Sigmoid colon (tissue), 4 donors: ENCODE data around the gene GRHL1.

ENCODE experiments used
- POLR2AphosphoS5 ChIP-seq, 4 donors: sonication (generic); formaldehyde crosslinking; IDR thresholded peaks; one replicate each; pipeline ENCODE4 v1.6.1; 2017; ENCODE audit warnings: antibody characterized with exemption in 4 of 4
- TF ChIP-seq, protein P1 (sequence below), 4 experiments: fragments of 450-650 bp in 3 of 4; fragments of 200-600 bp in 1 of 4; IDR thresholded peaks; one replicate each; pipeline ENCODE4 v1.5.1; 2016 to 2019; ENCODE audit warnings: antibody characterized with exemption in 4 of 4, mild to moderate bottlenecking in 3 of 4, moderate library complexity in 2 of 4

DNA sequence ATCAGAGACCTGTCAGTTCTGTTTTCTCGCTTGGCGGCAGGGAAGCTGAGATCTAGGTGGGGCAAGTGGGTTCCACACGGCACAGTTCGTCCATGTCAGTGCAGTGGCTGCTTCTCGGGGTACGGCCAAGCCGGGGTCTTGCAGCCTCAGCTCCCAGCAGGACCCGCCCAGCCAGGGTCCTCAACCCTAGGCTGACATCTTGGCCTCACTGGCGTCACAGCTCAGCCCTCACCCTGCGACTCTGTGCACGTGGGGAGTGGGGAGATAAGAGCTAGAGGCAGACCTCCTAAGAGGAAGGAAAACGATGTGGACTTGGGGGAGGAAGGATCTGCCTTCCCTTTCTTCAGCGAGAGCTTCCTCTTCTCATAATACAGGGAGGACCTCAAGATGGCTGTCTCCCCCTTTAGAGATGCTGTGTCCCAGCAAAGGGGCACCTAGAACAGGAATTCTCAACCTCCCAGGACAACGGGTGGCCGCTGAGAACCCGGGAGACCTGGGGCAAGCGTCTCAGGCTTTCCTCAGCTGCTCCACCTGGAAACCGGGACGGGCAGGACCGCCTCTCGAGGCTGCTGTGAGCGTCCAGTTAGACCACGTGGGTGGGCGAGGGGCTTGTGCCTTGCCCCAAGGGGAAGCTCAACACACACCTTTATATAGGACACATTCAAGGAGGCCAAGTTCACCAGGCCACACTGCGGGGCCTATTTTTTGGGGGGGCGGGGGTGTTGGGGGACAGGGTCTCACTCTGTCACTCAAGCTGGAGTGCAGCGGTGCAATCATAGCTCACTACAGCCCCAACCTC is 68.3 kb downstream of the GRHL1 start:
- no peak for TF ChIP-seq POLR2AphosphoS5 (IDR thresholded peaks at IDR 0.05)
- TF ChIP-seq, protein P1, sequence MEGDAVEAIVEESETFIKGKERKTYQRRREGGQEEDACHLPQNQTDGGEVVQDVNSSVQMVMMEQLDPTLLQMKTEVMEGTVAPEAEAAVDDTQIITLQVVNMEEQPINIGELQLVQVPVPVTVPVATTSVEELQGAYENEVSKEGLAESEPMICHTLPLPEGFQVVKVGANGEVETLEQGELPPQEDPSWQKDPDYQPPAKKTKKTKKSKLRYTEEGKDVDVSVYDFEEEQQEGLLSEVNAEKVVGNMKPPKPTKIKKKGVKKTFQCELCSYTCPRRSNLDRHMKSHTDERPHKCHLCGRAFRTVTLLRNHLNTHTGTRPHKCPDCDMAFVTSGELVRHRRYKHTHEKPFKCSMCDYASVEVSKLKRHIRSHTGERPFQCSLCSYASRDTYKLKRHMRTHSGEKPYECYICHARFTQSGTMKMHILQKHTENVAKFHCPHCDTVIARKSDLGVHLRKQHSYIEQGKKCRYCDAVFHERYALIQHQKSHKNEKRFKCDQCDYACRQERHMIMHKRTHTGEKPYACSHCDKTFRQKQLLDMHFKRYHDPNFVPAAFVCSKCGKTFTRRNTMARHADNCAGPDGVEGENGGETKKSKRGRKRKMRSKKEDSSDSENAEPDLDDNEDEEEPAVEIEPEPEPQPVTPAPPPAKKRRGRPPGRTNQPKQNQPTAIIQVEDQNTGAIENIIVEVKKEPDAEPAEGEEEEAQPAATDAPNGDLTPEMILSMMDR (IDR thresholded peaks at IDR 0.05): no peak
